GM21360 (cell line): ENCODE results near the gene KATNA1.

Experiments used
- ATAC-seq: cut with Tn5 transposase; IDR thresholded peaks from one replicate; pipeline ENCODE4 v1.9.1; 2021; ENCODE audit warnings: mild to moderate bottlenecking, moderate library complexity; ENCODE audit not compliant: unreplicated experiment

The KATNA1 gene

GRCh38 chr6:149614337-149614736, 34.2 kb downstream of the KATNA1 start:
- no peak for ATAC-seq

- no peak for ATAC-seq
Observed at GRCh38 chr6:149608381-149608982, 40.0 kb downstream of the KATNA1 start.

- no peak for ATAC-seq
Observed at GRCh38 chr6:149600508-149600907, 48.0 kb downstream of the KATNA1 start.

GRCh38 chr6:149593408-149593807, 55.1 kb downstream of the KATNA1 start:
- ATAC-seq, result no peak

GRCh38 chr6:149592983-149593382, 55.5 kb downstream of the KATNA1 start:
- no peak for ATAC-seq

GRCh38 chr6:149586149-149586548, 62.4 kb downstream of the KATNA1 start:
- no peak for ATAC-seq

- no peak for ATAC-seq
Observed at GRCh38 chr6:149581349-149581748, 67.2 kb downstream of the KATNA1 start.

- ATAC-seq, result no peak
Observed at GRCh38 chr6:149580880-149581279, 67.6 kb downstream of the KATNA1 start.

GRCh38 chr6:149567945-149568585, 80.4 kb downstream of the KATNA1 start:
- no peak for ATAC-seq

GRCh38 chr6:149567194-149567586, 81.3 kb downstream of the KATNA1 start:
- no peak for ATAC-seq

- ATAC-seq, result peak; percentile 25
Observed at GRCh38 chr6:149566410-149567193, 81.9 kb downstream of the KATNA1 start.

GRCh38 chr6:149565527-149566409, 82.7 kb downstream of the KATNA1 start, which contains the start of gene GINM1:
TSS of gene GINM1 (plus strand) at chr6:149566375. CDS start at chr6:149566415, 40 bp downstream.
- ATAC-seq, result peak; percentile 73

- no peak for ATAC-seq
Observed at GRCh38 chr6:149563928-149564325, 84.6 kb downstream of the KATNA1 start.

GRCh38 chr6:149563203-149563927, 85.1 kb downstream of the KATNA1 start:
- no peak for ATAC-seq

GRCh38 chr6:149560736-149561135, 87.8 kb downstream of the KATNA1 start:
- ATAC-seq, result no peak

GRCh38 chr6:149559389-149559788, 89.1 kb downstream of the KATNA1 start:
- ATAC-seq, result no peak

- no peak for ATAC-seq
Observed at GRCh38 chr6:149558029-149558428, 90.5 kb downstream of the KATNA1 start.

GRCh38 chr6:149551920-149552319, 96.6 kb downstream of the KATNA1 start:
- no peak for ATAC-seq

GRCh38 chr6:149545754-149546471, 102.6 kb downstream of the KATNA1 start, which contains the start of gene PPIL4:
TSS of gene PPIL4 (minus strand) at chr6:149546043. CDS start at chr6:149546005, 38 bp downstream.
- ATAC-seq, result peak; percentile 87
